Mammary epithelial cell (primary cell): ENCODE results near the gene FIBP.

Experiments
- EZH2 ChIP-seq: IDR thresholded peaks from 2 replicates; pipeline ENCODE4 v1.6.1; 2012; ENCODE audit warnings: low read length, inconsistent platforms, borderline replicate concordance
- TF ChIP-seq, protein P1 (sequence below), 2 donors: IDR thresholded peaks in 1 of 2; conservative IDR thresholded peaks in 1 of 2; 2 replicates each; pipeline ENCODE4 v1.5.1; 2011 to 2012; ENCODE audit warnings: inconsistent platforms in 2 of 2, low read length in 2 of 2, mild to moderate bottlenecking in 2 of 2, control low read depth in 1 of 2, low read depth in 1 of 2; ENCODE audit not compliant: insufficient read depth in 1 of 2; ENCODE audit errors: extremely low read depth in 1 of 2

DNA sequence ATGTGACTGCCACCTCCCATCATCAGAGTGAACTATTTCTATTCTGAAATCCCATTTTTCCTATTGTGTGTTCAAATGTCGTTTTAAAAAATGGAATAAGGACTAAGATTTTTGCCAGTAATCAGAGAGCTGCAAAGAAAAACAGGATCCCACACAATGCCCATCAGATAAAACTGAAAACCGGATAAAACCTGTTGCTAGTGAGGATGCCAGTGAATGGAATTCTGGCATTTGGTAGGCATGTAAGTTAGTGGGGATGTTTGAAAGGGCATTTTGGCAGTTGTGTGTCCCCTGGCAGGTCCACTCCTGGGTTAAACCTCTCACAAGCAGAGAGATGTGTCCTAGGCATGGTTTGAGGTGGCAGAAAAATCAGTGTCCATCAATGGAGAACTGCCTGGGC, 37.1 kb upstream of the FIBP start:
- TF ChIP-seq, protein P1, sequence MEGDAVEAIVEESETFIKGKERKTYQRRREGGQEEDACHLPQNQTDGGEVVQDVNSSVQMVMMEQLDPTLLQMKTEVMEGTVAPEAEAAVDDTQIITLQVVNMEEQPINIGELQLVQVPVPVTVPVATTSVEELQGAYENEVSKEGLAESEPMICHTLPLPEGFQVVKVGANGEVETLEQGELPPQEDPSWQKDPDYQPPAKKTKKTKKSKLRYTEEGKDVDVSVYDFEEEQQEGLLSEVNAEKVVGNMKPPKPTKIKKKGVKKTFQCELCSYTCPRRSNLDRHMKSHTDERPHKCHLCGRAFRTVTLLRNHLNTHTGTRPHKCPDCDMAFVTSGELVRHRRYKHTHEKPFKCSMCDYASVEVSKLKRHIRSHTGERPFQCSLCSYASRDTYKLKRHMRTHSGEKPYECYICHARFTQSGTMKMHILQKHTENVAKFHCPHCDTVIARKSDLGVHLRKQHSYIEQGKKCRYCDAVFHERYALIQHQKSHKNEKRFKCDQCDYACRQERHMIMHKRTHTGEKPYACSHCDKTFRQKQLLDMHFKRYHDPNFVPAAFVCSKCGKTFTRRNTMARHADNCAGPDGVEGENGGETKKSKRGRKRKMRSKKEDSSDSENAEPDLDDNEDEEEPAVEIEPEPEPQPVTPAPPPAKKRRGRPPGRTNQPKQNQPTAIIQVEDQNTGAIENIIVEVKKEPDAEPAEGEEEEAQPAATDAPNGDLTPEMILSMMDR (conservative IDR thresholded peaks at IDR 0.05 in 1 of 2, IDR thresholded peaks at IDR 0.05 in 1 of 2; ENCODE audit: extremely low read depth in 1 of 2, insufficient read depth in 1 of 2, low read depth in 1 of 2, low read length in 2 of 2): no peak
- no peak for TF ChIP-seq EZH2
